Colonic mucosa (tissue), 4 donors: ENCODE measurements around the gene PDZD2. TPM values are rescaled to one million over a fixed set of nuclear protein-coding genes. Genes with fewer than 3 reads are reported as not detected.

Experiments used
- DNase-seq: peaks from one replicate; pipeline ENCODE4 v3.0.0-alpha.2; 2020
- H3K27ac ChIP-seq: fragments of 200-600 bp; one replicate; pipeline ENCODE4 v1.8.0; 2021
- H3K27me3 ChIP-seq: fragments of 200-600 bp; one replicate; pipeline ENCODE4 v1.8.0; 2021
- H3K36me3 ChIP-seq: fragments of 200-600 bp; one replicate; pipeline ENCODE4 v1.8.0; 2021
- H3K4me1 ChIP-seq: fragments of 200-600 bp; one replicate; pipeline ENCODE4 v1.8.0; 2021; ENCODE audit warnings: mild to moderate bottlenecking
- H3K4me3 ChIP-seq: fragments of 200-600 bp; one replicate; pipeline ENCODE4 v1.8.0; 2021
- H3K9ac ChIP-seq, 2 donors: one replicate each; pipeline ENCODE4 v1.7.0; 2013; ENCODE audit warnings: control low read depth in 2 of 2, low read depth in 2 of 2, low read length in 2 of 2
- H3K9me3 ChIP-seq: fragments of 200-600 bp; one replicate; pipeline ENCODE4 v1.8.0; 2021
- intact Hi-C: fragments of 100-400 bp; cut with DNase I; formaldehyde crosslinking; loops from one replicate; pipeline ENCODE4 v1.14.1; 2022
- total RNA-seq, 2 donors: library from RNA; stranded (reverse); fragmentation: NEBNext Ultra II Directional in 1 of 2; extraction: Animal tissue kit (Norgen Biotek cat#: 25700) in 1 of 2; gene quantifications; one replicate each; pipeline ENCODE4 v1.2.1, GENCODE V29; 2021
- TF ChIP-seq, protein P1 (sequence below): fragments of 200-600 bp; IDR thresholded peaks from one replicate; pipeline ENCODE4 v1.8.0; 2022; ENCODE audit warnings: antibody characterized with exemption, mild to moderate bottlenecking
- donor health status: healthy.
- donor health status: DM: no; HTN: no; CAD: no.
- donor health status: DM: no; HTN: no; CAD: no.

Gene PDZD2
- total RNA-seq, 2 donors from 2014 or later, result 1.8 to 2.3 TPM

DNA sequence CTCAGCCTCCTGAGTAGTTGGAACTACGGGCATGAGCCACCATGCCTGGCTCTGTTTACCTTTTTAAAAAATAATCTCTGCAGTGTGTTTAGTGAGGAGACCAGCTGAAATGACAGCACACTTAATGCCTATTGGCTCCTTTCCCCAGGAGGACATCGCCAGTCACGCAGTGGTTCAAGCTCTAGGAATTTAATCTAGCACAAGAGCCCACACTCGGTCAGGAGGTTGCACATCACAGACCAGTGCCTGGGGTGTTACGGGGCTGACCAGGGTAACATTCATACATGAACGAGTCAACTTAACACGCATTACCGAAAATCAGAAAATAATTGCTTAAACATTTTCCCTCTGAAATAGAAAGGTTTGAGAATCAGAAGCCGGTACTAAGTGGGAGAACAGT lies 318.2 kb downstream of the PDZD2 start:
- Histone ChIP-seq H3K27me3 (no peaks in the 10 kb centered on the region), H3K27ac (no peak overlapping the region), H3K9me3 (no peaks in the 10 kb centered on the region), H3K4me3 (no peak overlapping the region), H3K9ac (no peak overlapping the region), H3K36me3 (no peaks in the 10 kb centered on the region), H3K4me1 (no peaks in the 10 kb centered on the region)
- no peak for DNase-seq
- intact Hi-C loops, result no loop called here
- TF ChIP-seq, protein P1, sequence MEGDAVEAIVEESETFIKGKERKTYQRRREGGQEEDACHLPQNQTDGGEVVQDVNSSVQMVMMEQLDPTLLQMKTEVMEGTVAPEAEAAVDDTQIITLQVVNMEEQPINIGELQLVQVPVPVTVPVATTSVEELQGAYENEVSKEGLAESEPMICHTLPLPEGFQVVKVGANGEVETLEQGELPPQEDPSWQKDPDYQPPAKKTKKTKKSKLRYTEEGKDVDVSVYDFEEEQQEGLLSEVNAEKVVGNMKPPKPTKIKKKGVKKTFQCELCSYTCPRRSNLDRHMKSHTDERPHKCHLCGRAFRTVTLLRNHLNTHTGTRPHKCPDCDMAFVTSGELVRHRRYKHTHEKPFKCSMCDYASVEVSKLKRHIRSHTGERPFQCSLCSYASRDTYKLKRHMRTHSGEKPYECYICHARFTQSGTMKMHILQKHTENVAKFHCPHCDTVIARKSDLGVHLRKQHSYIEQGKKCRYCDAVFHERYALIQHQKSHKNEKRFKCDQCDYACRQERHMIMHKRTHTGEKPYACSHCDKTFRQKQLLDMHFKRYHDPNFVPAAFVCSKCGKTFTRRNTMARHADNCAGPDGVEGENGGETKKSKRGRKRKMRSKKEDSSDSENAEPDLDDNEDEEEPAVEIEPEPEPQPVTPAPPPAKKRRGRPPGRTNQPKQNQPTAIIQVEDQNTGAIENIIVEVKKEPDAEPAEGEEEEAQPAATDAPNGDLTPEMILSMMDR, result no peak

DNA sequence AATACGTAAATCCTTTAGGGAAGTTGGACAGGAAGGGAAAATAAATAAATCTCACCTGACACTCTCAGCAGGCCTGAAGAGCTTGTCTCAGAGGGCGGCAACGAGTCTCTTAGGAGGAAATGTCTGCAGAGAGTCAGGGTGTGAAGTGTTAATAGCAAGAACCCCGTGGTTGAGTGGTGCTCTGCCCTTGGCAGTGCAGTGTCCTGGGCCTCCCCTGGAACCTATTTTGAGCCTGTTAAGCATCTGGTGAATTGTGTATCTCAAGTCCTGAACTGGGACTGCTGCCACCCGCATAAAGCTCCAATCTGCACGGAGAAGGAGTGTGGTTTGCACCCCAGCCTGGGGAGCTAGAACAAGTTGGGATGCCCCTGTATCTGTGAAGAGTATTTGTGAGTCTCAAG lies 323.4 kb downstream of the PDZD2 start:
- H3K4me3 ChIP-seq, result no peak overlapping the region
- no peaks in the 10 kb centered on the region for H3K36me3 ChIP-seq
- H3K27me3 ChIP-seq, result no peaks in the 10 kb centered on the region
- no peak for DNase-seq
- no peak overlapping the region for H3K27ac ChIP-seq
- H3K4me1 ChIP-seq, result no peaks in the 10 kb centered on the region
- no peak overlapping the region for H3K9ac ChIP-seq
- intact Hi-C loops, result no loop called here
- TF ChIP-seq, protein P1, result no peak
- no peaks in the 10 kb centered on the region for H3K9me3 ChIP-seq

- intact Hi-C loops, result no loop called here
- Histone ChIP-seq H3K27ac (no peak overlapping the region), H3K9ac (no peak overlapping the region)
These were observed 324.0 kb downstream of the PDZD2 start for GRCh38 chr5:31962871-31963307.

GRCh38 chr5:31963358-31964006 lies 324.6 kb downstream of the PDZD2 start:
- TF ChIP-seq, protein P1, result no peak
- no peaks in the 10 kb centered on the region for H3K27me3 ChIP-seq
- H3K4me3 ChIP-seq, result no peak overlapping the region
- no peak overlapping the region for H3K9ac ChIP-seq
- no peak for DNase-seq
- H3K27ac ChIP-seq, result no peak overlapping the region
- intact Hi-C loops, result no loop called here
- H3K36me3 ChIP-seq, result no peaks in the 10 kb centered on the region
- no peaks in the 10 kb centered on the region for H3K9me3 ChIP-seq
- no peaks in the 10 kb centered on the region for H3K4me1 ChIP-seq

More at GRCh38 chr5:31962871-31963307, 324.0 kb downstream of the PDZD2 start:
- Histone ChIP-seq H3K4me3 (no peak overlapping the region), H3K4me1 (no peaks in the 10 kb centered on the region), H3K36me3 (no peaks in the 10 kb centered on the region), H3K27me3 (no peaks in the 10 kb centered on the region), H3K9me3 (no peaks in the 10 kb centered on the region)
- TF ChIP-seq, protein P1, result no peak
- no peak for DNase-seq

DNA sequence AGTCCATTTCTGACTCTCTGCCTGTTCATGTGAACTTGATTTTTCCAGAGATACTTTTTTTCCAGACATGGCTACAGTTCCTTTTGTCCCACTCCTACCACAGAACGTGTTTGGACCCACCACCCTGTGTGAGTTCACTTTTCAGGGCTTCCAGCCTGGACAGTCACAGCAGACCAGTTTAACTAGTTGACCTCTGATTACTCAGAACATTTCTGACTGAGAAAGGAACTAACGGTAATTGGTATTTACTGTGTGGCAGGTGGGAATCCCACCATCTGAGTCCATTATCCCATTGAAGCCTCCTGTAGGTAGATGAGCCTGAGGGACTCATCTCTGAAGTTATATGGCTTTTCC lies 325.1 kb downstream of the PDZD2 start:
- no peak overlapping the region for H3K27ac ChIP-seq
- intact Hi-C loops, result no loop called here
- H3K36me3 ChIP-seq, result no peaks in the 10 kb centered on the region
- TF ChIP-seq, protein P1, result no peak
- H3K9me3 ChIP-seq, result no peaks in the 10 kb centered on the region
- DNase-seq, result no peak
- no peak overlapping the region for H3K9ac ChIP-seq
- no peaks in the 10 kb centered on the region for H3K4me1 ChIP-seq
- H3K27me3 ChIP-seq, result no peaks in the 10 kb centered on the region
- H3K4me3 ChIP-seq, result no peak overlapping the region
